ENCODE measurements around the gene PMPCA. TPM values are rescaled to one million over a fixed set of nuclear protein-coding genes. Genes with fewer than 3 reads are reported as not detected.
A peak's percentile ranks its signal among the peaks of the same experiment; 100 is the strongest.

Gene PMPCA
- total and polyA plus RNA-seq, 2 of the 13 experiments (the other 11 are each of a cell fraction or from before 2014, with no cell fraction given) = 70.2 to 88.4 TPM

DNA sequence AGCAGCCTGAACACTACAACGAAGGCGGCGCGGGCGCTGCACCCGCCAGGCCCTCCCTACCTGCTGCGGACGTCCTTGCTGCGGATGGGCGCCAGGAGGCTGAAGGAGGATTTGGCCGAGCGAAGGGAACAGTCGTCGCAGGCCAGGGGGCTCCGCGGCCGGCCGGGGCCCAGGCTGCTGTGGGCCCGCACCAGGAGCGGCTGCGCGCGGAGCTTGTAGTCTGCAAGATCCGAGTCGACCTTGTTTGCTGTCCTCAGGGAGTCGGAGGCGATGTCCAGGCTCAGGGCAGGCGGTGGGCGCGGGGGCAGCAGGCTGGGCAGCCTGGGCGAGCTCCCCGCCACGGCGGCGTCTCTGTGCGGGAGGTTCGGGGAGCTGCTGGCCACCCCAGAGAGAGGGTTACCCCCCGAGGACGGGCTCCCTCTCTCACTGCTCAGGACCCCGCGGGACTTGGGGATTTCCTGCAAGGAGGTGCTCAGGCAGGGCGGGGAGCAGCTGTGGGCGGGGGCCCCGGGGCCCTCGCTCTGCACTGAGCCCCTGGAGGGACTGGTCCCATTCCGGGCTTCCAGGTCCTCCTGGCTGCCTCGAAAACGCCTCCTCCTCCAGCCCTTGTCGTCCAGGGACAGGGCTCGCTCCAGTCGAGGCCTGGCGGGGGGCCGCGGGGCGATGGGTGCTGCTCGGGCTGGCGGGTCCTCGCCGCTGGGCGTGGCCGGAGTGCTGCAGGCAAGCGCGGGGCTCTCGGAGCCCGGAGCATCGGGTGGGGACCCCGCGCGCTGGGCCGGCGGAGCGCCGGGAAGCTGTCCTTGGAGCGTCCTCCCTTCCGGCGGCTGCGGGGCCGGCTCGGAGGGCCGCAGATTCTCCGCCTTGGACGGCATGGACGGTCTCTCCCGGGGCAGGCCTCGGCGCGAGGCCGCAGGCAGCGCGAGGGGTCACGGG lies 28.4 kb downstream of the PMPCA start (continued):
- no peak for TF ChIP-seq ZNF512B (CRISPR knock-in tag; IDR thresholded peaks at IDR 0.05; ENCODE audit: borderline replicate concordance)
- TF ChIP-seq ZMYM2 (CRISPR knock-in tag; IDR thresholded peaks at IDR 0.05) = no peak
- no peak for TF ChIP-seq ZNF234 (CRISPR knock-in tag; conservative IDR thresholded peaks at IDR 0.05)
- TF ChIP-seq NFE2L1 (CRISPR knock-in tag; IDR thresholded peaks at IDR 0.05; ENCODE audit: borderline replicate concordance) = no peak
- TF ChIP-seq ZNF558 (CRISPR knock-in tag; IDR thresholded peaks at IDR 0.05; ENCODE audit: borderline replicate concordance) = 0 out of 2 replicates have a peak, but pooled peaks have one; percentile 57
- TF ChIP-seq KDM5B (CRISPR knock-in tag; IDR thresholded peaks at IDR 0.05; ENCODE audit: borderline replicate concordance) = 0 out of 2 replicates have a peak, but pooled peaks have one; percentile 12
- no peak; the same call in 1 of the 2 replicates for TF ChIP-seq RXRA (CRISPR knock-in tag; IDR thresholded peaks at IDR 0.05)
- TF ChIP-seq PAX8 (CRISPR knock-in tag; IDR thresholded peaks at IDR 0.05; ENCODE audit: borderline replicate concordance) = no peak
- TF ChIP-seq ZNF776 (CRISPR knock-in tag; IDR thresholded peaks at IDR 0.05) = peak; percentile 65; the same call in 1 of the 2 replicates
- no peak for TF ChIP-seq ZBTB33 (CRISPR knock-in tag; IDR thresholded peaks at IDR 0.05)
- no peak for TF ChIP-seq HOXA9 (CRISPR knock-in tag; IDR thresholded peaks at IDR 0.05; ENCODE audit: borderline replicate concordance)
- TF ChIP-seq SUZ12 (IDR thresholded peaks at IDR 0.05; ENCODE audit: low read depth, low read length) = no peak
- TF ChIP-seq, protein P1, sequence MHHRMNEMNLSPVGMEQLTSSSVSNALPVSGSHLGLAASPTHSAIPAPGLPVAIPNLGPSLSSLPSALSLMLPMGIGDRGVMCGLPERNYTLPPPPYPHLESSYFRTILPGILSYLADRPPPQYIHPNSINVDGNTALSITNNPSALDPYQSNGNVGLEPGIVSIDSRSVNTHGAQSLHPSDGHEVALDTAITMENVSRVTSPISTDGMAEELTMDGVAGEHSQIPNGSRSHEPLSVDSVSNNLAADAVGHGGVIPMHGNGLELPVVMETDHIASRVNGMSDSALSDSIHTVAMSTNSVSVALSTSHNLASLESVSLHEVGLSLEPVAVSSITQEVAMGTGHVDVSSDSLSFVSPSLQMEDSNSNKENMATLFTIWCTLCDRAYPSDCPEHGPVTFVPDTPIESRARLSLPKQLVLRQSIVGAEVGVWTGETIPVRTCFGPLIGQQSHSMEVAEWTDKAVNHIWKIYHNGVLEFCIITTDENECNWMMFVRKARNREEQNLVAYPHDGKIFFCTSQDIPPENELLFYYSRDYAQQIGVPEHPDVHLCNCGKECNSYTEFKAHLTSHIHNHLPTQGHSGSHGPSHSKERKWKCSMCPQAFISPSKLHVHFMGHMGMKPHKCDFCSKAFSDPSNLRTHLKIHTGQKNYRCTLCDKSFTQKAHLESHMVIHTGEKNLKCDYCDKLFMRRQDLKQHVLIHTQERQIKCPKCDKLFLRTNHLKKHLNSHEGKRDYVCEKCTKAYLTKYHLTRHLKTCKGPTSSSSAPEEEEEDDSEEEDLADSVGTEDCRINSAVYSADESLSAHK (CRISPR knock-in tag; IDR thresholded peaks at IDR 0.05; ENCODE audit: borderline replicate concordance) = no peak
- TF ChIP-seq SAP130 (CRISPR knock-in tag; IDR thresholded peaks at IDR 0.05; ENCODE audit: low read depth) = peak; percentile 8; the same call in 1 of the 2 replicates
- no peak for TF ChIP-seq CCDC6 (CRISPR knock-in tag; IDR thresholded peaks at IDR 0.05)
- no peak for TF ChIP-seq ZNF564 (CRISPR knock-in tag; IDR thresholded peaks at IDR 0.05)
- TF ChIP-seq, protein P2, sequence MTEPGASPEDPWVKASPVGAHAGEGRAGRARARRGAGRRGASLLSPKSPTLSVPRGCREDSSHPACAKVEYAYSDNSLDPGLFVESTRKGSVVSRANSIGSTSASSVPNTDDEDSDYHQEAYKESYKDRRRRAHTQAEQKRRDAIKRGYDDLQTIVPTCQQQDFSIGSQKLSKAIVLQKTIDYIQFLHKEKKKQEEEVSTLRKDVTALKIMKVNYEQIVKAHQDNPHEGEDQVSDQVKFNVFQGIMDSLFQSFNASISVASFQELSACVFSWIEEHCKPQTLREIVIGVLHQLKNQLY (CRISPR knock-in tag; IDR thresholded peaks at IDR 0.05) = no peak
- TF ChIP-seq TOPORS (CRISPR knock-in tag; IDR thresholded peaks at IDR 0.05) = no peak
- TF ChIP-seq ZNF619 (CRISPR knock-in tag; IDR thresholded peaks at IDR 0.05) = no peak
- TF ChIP-seq ZNF777 (CRISPR knock-in tag; IDR thresholded peaks at IDR 0.05) = peak; percentile 83; the same call in 1 of the 2 replicates
- TF ChIP-seq NCOA1 (CRISPR knock-in tag; IDR thresholded peaks at IDR 0.05) = no peak
- 0 out of 2 replicates have a peak, but pooled peaks have one; percentile 35 for TF ChIP-seq SALL1 (CRISPR knock-in tag; IDR thresholded peaks at IDR 0.05)

Data from HepG2 (cell line).